Upper lobe of right lung (tissue), 1 donor: ENCODE results near the gene PCDHB2. TPM values are rescaled to one million over a fixed set of nuclear protein-coding genes. Genes with fewer than 3 reads are reported as not detected.
"Not testable (repeated sequence)": the region's sequence is repeated elsewhere in the genome, so short reads cannot be mapped to it uniquely, and the experiment has no call there.

Experiments used
- ATAC-seq: fragments of 200-7000 bp; cut with Tn5 transposase; one replicate; pipeline ENCODE4 v1.9.1; 2020; ENCODE audit warnings: mild to moderate bottlenecking, moderate library complexity
- DNase-seq: peaks from one replicate; pipeline ENCODE4 v3.0.0-alpha.2; 2020
- H3K27ac ChIP-seq: fragments of 200-600 bp; one replicate; pipeline ENCODE4 v1.8.0; 2022
- H3K27me3 ChIP-seq: fragments of 200-600 bp; one replicate; pipeline ENCODE4 v1.8.0; 2022; ENCODE audit warnings: mild to moderate bottlenecking
- H3K36me3 ChIP-seq: fragments of 200-600 bp; one replicate; pipeline ENCODE4 v1.8.0; 2022
- H3K4me1 ChIP-seq: fragments of 200-600 bp; one replicate; pipeline ENCODE4 v1.8.0; 2022
- H3K4me3 ChIP-seq: fragments of 200-600 bp; one replicate; pipeline ENCODE4 v1.8.0; 2022; ENCODE audit warnings: mild to moderate bottlenecking
- H3K9me3 ChIP-seq: fragments of 200-600 bp; one replicate; pipeline ENCODE4 v1.8.0; 2022
- CTCF ChIP-seq: fragments of 200-600 bp; IDR thresholded peaks from one replicate; pipeline ENCODE4 v1.8.0; 2022; ENCODE audit warnings: antibody characterized with exemption
- intact Hi-C: fragments of 100-400 bp; cut with DNase I; formaldehyde crosslinking; loops from one replicate; pipeline ENCODE4 v1.11.0; 2022
- total RNA-seq: library from RNA; stranded (reverse); fragmentation: NEBNext Ultra II Directional; extraction: Animal tissue kit (Norgen Biotek cat#: 25700); gene quantifications from one replicate; pipeline ENCODE4 v1.2.1, GENCODE V29; 2021
- donor health status: DM: no; HTN: yes; CAD: no; lungs with severe emphysema.

PCDHB2 gene
- total RNA-seq, 1 donor from 2014 or later: 3.8 TPM

- intact Hi-C loops: no loop called here
- TF ChIP-seq CTCF: no peak
- DNase-seq (no peak), ATAC-seq (no peak)
- H3K4me3 ChIP-seq: no peak overlapping the region
- no peaks in the 10 kb centered on the region for H3K4me1 ChIP-seq
- no peak overlapping the region for H3K27ac ChIP-seq
- H3K27me3 ChIP-seq: no peaks in the 10 kb centered on the region
- peaks cover 11% of the 10 kb centered on the region for H3K9me3 ChIP-seq
- H3K36me3 ChIP-seq: no peaks in the 10 kb centered on the region
Measured at GRCh38 chr5:141105350-141105749, 10.9 kb downstream of the PCDHB2 start.

- no peak for DNase-seq
- intact Hi-C loops: no loop called here
- H3K9me3 ChIP-seq: peaks cover 19% of the 10 kb centered on the region
Measured at GRCh38 chr5:141119250-141119649, 24.8 kb downstream of the PCDHB2 start.

GRCh38 chr5:141121563-141121962 lies 27.1 kb downstream of the PCDHB2 start, which contains the start of gene PCDHB4:
Gene PCDHB4, plus strand, starts transcription at chr5:141121818. Its CDS starts 181 bp downstream, at chr5:141121999.
- peak; percentile 34 for TF ChIP-seq CTCF
- ATAC-seq (no peak), DNase-seq (peak; percentile 12)
- Histone ChIP-seq H3K4me1 (no peaks in the 10 kb centered on the region), H3K36me3 (no peaks in the 10 kb centered on the region), H3K4me3 (peak within 1 kb of the TSS; percentile 26), H3K27me3 (no peaks in the 10 kb centered on the region), H3K27ac (no peak within 1 kb of the TSS), H3K9me3 (peaks cover 8% of the 10 kb centered on the region)
- intact Hi-C loops: no loop called here

More at GRCh38 chr5:141119250-141119649, 24.8 kb downstream of the PCDHB2 start:
- Histone ChIP-seq H3K27me3 (no peaks in the 10 kb centered on the region), H3K4me1 (no peaks in the 10 kb centered on the region), H3K4me3 (no peak overlapping the region), H3K36me3 (no peaks in the 10 kb centered on the region), H3K27ac (no peak overlapping the region)
- TF ChIP-seq CTCF: no peak
- ATAC-seq: no peak

- Histone ChIP-seq H3K4me1 (no peaks in the 10 kb centered on the region), H3K27ac (no peak overlapping the region), H3K27me3 (no peaks in the 10 kb centered on the region), H3K9me3 (peaks cover 8% of the 10 kb centered on the region), H3K4me3 (peak overlapping the region; percentile 26), H3K36me3 (no peaks in the 10 kb centered on the region)
- ATAC-seq: no peak
- DNase-seq: peak; percentile 15
- TF ChIP-seq CTCF: no peak
- intact Hi-C loops: no loop called here
Measured at GRCh38 chr5:141121985-141122384, 27.6 kb downstream of the PCDHB2 start.

- H3K9me3 ChIP-seq, H3K4me3 ChIP-seq, H3K4me1 ChIP-seq, H3K27me3 ChIP-seq, intact Hi-C loops, H3K36me3 ChIP-seq, ATAC-seq, H3K27ac ChIP-seq: not testable (repeated sequence)
- peak; percentile 57 for DNase-seq
Measured at GRCh38 chr5:141123396-141124135, 29.2 kb downstream of the PCDHB2 start.

- no peaks in the 10 kb centered on the region for H3K27me3 ChIP-seq
- H3K4me1 ChIP-seq: no peaks in the 10 kb centered on the region
- TF ChIP-seq CTCF: no peak
- no peak overlapping the region for H3K4me3 ChIP-seq
- intact Hi-C loops: no loop called here
- DNase-seq (no peak), ATAC-seq (no peak)
- no peak overlapping the region for H3K27ac ChIP-seq
- no peaks in the 10 kb centered on the region for H3K36me3 ChIP-seq
- H3K9me3 ChIP-seq: no peaks in the 10 kb centered on the region
Measured at GRCh38 chr5:141127305-141127704, 32.9 kb downstream of the PCDHB2 start.
